HCT116 (cell line): Measurements from ENCODE around the gene TENM4. TPM values are rescaled to one million over a fixed set of nuclear protein-coding genes. Genes with fewer than 3 reads are reported as not detected.

Experiments used
- ATAC-seq: fragments of 200-7000 bp; cut with Tn5 transposase; 2 replicates; pipeline ENCODE4 v1.9.1; 2020; ENCODE audit warnings: mild to moderate bottlenecking, moderate library complexity
- BruUV-seq: library from RNA; stranded (reverse); fragments of 400-500 nt; replicated peaks from 2 replicates; lab custom pipeline; 2021; lab: Mats Ljungman, UMichigan
- CTCF ChIA-PET: fragments of 300-600 bp; sonication (Branson Sonifier 250); formaldehyde crosslinking; loops from one replicate; lab custom pipeline; 2021; ENCODE audit warnings: antibody characterized with exemption; lab: Charles Lee
- POLR2A ChIA-PET: fragments of 300-600, 350-600 bp; sonication (Branson Sonifier 250); formaldehyde crosslinking; loops from one replicate; lab custom pipeline; 2021; ENCODE audit warnings: antibody characterized with exemption; lab: Charles Lee
- RAD21 ChIA-PET, 2 experiments: fragments of 300-600 bp; sonication (Branson Sonifier 250); formaldehyde crosslinking; loops; one replicate each; lab custom pipeline; 2023; ENCODE audit warnings: low total read pairs in 2 of 2; ENCODE audit not compliant: uncharacterized antibody in 2 of 2, unreplicated experiment in 2 of 2, low non-redundant PET in 1 of 2; lab: Charles Lee
- DNase-seq: peaks from one replicate; pipeline ENCODE4 v3.0.0-alpha.2; 2010; ENCODE audit warnings: low read depth, low spot score
- H2AFZ ChIP-seq: fragments of 200-600 bp; shearing (Covaris generic), sonication (generic); 2 replicates; pipeline ENCODE4 v1.6.1; 2017; ENCODE audit warnings: low read depth, mixed run types, mixed read lengths, antibody characterized with exemption, low read length; ENCODE audit not compliant: poor library complexity, severe bottlenecking
- H3K27ac ChIP-seq: 2 replicates; pipeline ENCODE4 v1.5.1; 2012; ENCODE audit warnings: low read depth, low read length
- H3K27me3 ChIP-seq: fragments of 200-600 bp; sonication (generic); 2 replicates; pipeline ENCODE4 v1.6.1; 2016; ENCODE audit warnings: mixed run types, low read length, mixed read lengths; ENCODE audit not compliant: insufficient read depth
- H3K36me3 ChIP-seq, 2 experiments: fragments of 200-500 bp in 1 of 2; fragments of 200-600 bp in 1 of 2; sonication (Bioruptor generic) in 1 of 2; sonication (generic) in 1 of 2; 2 replicates each; pipeline versions ENCODE4 v1.5.1 to v1.6.1; 2014 to 2016; ENCODE audit warnings: low read length in 2 of 2, inconsistent platforms in 1 of 2, mixed read lengths in 1 of 2, mixed run types in 1 of 2; ENCODE audit not compliant: insufficient read depth in 2 of 2, control insufficient read depth in 1 of 2
- H3K4me1 ChIP-seq, 2 experiments: fragments of 200-600 bp in 1 of 2; sonication (generic) in 1 of 2; 2 replicates each; pipeline versions ENCODE4 v1.5.1 to v1.6.1; 2012 to 2017; ENCODE audit warnings: low read length in 2 of 2, inconsistent platforms in 1 of 2, mild to moderate bottlenecking in 1 of 2, mixed read lengths in 1 of 2, mixed run types in 1 of 2, moderate library complexity in 1 of 2; ENCODE audit not compliant: insufficient read depth in 2 of 2, control insufficient read depth in 1 of 2
- H3K4me2 ChIP-seq: fragments of 200-600 bp; sonication (generic); 2 replicates; pipeline ENCODE4 v1.6.1; 2017; ENCODE audit warnings: mixed run types, low read length, mixed read lengths
- H3K4me3 ChIP-seq, 2 experiments: fragments of 200-600 bp in 1 of 2; sonication (generic) in 1 of 2; replicated peaks in 1 of 2; 2 replicates each; pipeline ENCODE4 v1.5.1; 2011 to 2016; ENCODE audit warnings: low read length in 2 of 2, control low read depth in 1 of 2, low read depth in 1 of 2, mild to moderate bottlenecking in 1 of 2, mixed read lengths in 1 of 2, mixed run types in 1 of 2
- H3K79me2 ChIP-seq: fragments of 200-600 bp; sonication (generic); 2 replicates; pipeline ENCODE4 v1.6.1; 2017; ENCODE audit warnings: mild to moderate bottlenecking, mixed run types, low read length, moderate library complexity, mixed read lengths; ENCODE audit not compliant: insufficient read depth
- H3K9ac ChIP-seq: fragments of 200-600 bp; sonication (generic); 2 replicates; pipeline ENCODE4 v1.6.1; 2016; ENCODE audit warnings: low read length, mixed read lengths
- H3K9me2 ChIP-seq: fragments of 200-600 bp; sonication (generic), shearing (Covaris generic); 2 replicates; pipeline ENCODE4 v1.6.1; 2017; ENCODE audit warnings: mixed run types, mild to moderate bottlenecking, moderate library complexity; ENCODE audit not compliant: insufficient read depth
- H3K9me3 ChIP-seq, 2 experiments: fragments of 200-500 bp in 1 of 2; fragments of 200-600 bp in 1 of 2; sonication (Bioruptor generic) in 1 of 2; sonication (generic) in 1 of 2; 2 replicates each; pipeline ENCODE4 v1.6.1; 2014 to 2017; ENCODE audit warnings: low read length in 2 of 2, mixed read lengths in 2 of 2, inconsistent platforms in 1 of 2, low read depth in 1 of 2, mild to moderate bottlenecking in 1 of 2, mixed run types in 1 of 2, moderate library complexity in 1 of 2; ENCODE audit not compliant: control insufficient read depth in 1 of 2, insufficient read depth in 1 of 2
- H4K20me1 ChIP-seq: fragments of 200-600 bp; sonication (generic), shearing (Covaris generic); 2 replicates; pipeline ENCODE4 v1.6.1; 2017; ENCODE audit warnings: mixed run types, mild to moderate bottlenecking, moderate library complexity; ENCODE audit not compliant: insufficient read depth
- ATF3 ChIP-seq: IDR thresholded peaks from 2 replicates; pipeline ENCODE4 v1.6.1; 2012
- CBX3 ChIP-seq: IDR thresholded peaks from 2 replicates; pipeline ENCODE4 v1.6.1; 2012; ENCODE audit warnings: low read depth
- EGR1 ChIP-seq: IDR thresholded peaks from 2 replicates; pipeline ENCODE4 v1.6.1; 2012; ENCODE audit warnings: low read depth
- EZH2 ChIP-seq: fragments of 200-600 bp; sonication (generic); IDR thresholded peaks from 2 replicates; pipeline ENCODE4 v1.6.1; 2017; ENCODE audit warnings: antibody characterized with exemption, mixed run types
- EZH2phosphoT487 ChIP-seq: fragments of 200-600 bp; IDR thresholded peaks from 2 replicates; pipeline ENCODE4 v1.6.1; 2018; ENCODE audit warnings: antibody characterized with exemption, borderline replicate concordance
- FOSL1 ChIP-seq: IDR thresholded peaks from 2 replicates; pipeline ENCODE4 v1.6.1; 2012; ENCODE audit warnings: low read depth
- JUND ChIP-seq: IDR thresholded peaks from 2 replicates; pipeline ENCODE4 v1.6.1; 2012
- POLR2AphosphoS5 ChIP-seq: IDR thresholded peaks from 2 replicates; pipeline ENCODE4 v1.6.1; 2011; ENCODE audit warnings: mild to moderate bottlenecking, low read depth, low read length, moderate library complexity
- SP1 ChIP-seq: IDR thresholded peaks from 2 replicates; pipeline ENCODE4 v1.6.1; 2012; ENCODE audit warnings: low read depth
- SRF ChIP-seq: IDR thresholded peaks from 2 replicates; pipeline ENCODE4 v1.6.1; 2012; ENCODE audit warnings: low read depth
- ZNF274 ChIP-seq: fragments of 200-500 bp; sonication (Bioruptor generic); IDR thresholded peaks from 2 replicates; pipeline ENCODE4 v1.6.1; 2014; ENCODE audit warnings: mild to moderate bottlenecking, low read depth, low read length, inconsistent platforms
- intact Hi-C: fragments of 100-400 bp; cut with micrococcal nuclease; formaldehyde crosslinking; loops from 2 replicates; pipeline ENCODE4 v1.10.0; 2022
- total RNA-seq: library from RNA; stranded (reverse); gene quantifications from one replicate; pipeline ENCODE4 v1.2.1, GENCODE V29; 2021; ENCODE audit not compliant: unreplicated experiment
- TF ChIP-seq, protein P1 (sequence below), 3 experiments: fragments of 200-600 bp in 1 of 3; sonication (generic) in 1 of 3; IDR thresholded peaks in 2 of 3; conservative IDR thresholded peaks in 1 of 3; 2 replicates each; pipeline ENCODE4 v1.5.1; 2012 to 2017; ENCODE audit warnings: low read depth in 2 of 3, low read length in 2 of 3, antibody characterized with exemption in 1 of 3, borderline replicate concordance in 1 of 3, control low read depth in 1 of 3, mild to moderate bottlenecking in 1 of 3, mixed read lengths in 1 of 3, mixed run types in 1 of 3, moderate library complexity in 1 of 3; ENCODE audit not compliant: insufficient read depth in 1 of 3

Gene TENM4
- total RNA-seq, 1 experiment from 2014 or later: 0.05 TPM

GRCh38 chr11:79486242-79486984 is 45.6 kb upstream of the TENM4 start:
- POLR2A ChIA-PET: no interaction called here
- Histone ChIP-seq H3K4me3 (no peak overlapping the region), H3K9me3 (no peaks in the 10 kb centered on the region), H3K4me1 (no peaks in the 10 kb centered on the region), H3K4me2 (no peak overlapping the region), H4K20me1 (no peaks in the 10 kb centered on the region), H3K27me3 (no peaks in the 10 kb centered on the region), H3K9ac (no peak overlapping the region), H3K79me2 (no peaks in the 10 kb centered on the region), H3K27ac (no peak overlapping the region), H2AFZ (no peak overlapping the region), H3K36me3 (no peaks in the 10 kb centered on the region), H3K9me2 (no peaks in the 10 kb centered on the region)
- DNase-seq (no peak), ATAC-seq (no peak)
- BruUV-seq: no TSS peak
- intact Hi-C loops: no loop called here
- CTCF ChIA-PET: no interaction called here
- no peak for TF ChIP-seq ATF3
- TF ChIP-seq CBX3: no peak
- TF ChIP-seq EZH2phosphoT487: no peak
- no peak for TF ChIP-seq POLR2AphosphoS5
- no peak for TF ChIP-seq SP1
- no peak for TF ChIP-seq JUND
- no peak for TF ChIP-seq EGR1
- no peak for TF ChIP-seq EZH2
- TF ChIP-seq, protein P1, sequence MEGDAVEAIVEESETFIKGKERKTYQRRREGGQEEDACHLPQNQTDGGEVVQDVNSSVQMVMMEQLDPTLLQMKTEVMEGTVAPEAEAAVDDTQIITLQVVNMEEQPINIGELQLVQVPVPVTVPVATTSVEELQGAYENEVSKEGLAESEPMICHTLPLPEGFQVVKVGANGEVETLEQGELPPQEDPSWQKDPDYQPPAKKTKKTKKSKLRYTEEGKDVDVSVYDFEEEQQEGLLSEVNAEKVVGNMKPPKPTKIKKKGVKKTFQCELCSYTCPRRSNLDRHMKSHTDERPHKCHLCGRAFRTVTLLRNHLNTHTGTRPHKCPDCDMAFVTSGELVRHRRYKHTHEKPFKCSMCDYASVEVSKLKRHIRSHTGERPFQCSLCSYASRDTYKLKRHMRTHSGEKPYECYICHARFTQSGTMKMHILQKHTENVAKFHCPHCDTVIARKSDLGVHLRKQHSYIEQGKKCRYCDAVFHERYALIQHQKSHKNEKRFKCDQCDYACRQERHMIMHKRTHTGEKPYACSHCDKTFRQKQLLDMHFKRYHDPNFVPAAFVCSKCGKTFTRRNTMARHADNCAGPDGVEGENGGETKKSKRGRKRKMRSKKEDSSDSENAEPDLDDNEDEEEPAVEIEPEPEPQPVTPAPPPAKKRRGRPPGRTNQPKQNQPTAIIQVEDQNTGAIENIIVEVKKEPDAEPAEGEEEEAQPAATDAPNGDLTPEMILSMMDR (IDR thresholded peaks at IDR 0.05 in 2 of 3, conservative IDR thresholded peaks at IDR 0.05 in 1 of 3; ENCODE audit: borderline replicate concordance in 1 of 3, insufficient read depth in 1 of 3, low read depth in 2 of 3, low read length in 2 of 3): no peak
- no peak for TF ChIP-seq FOSL1
- no peak for TF ChIP-seq SRF
- no peak for TF ChIP-seq ZNF274
- RAD21 ChIA-PET: no interaction called here
